Esophagus muscularis mucosa (tissue), 4 donors: ENCODE results near the gene DNAH17. TPM values are rescaled to one million over a fixed set of nuclear protein-coding genes. Genes with fewer than 3 reads are reported as not detected.

Experiments used
- DNase-seq: peaks from one replicate; pipeline ENCODE4 v3.0.0-alpha.2; 2017; ENCODE audit errors: extremely low spot score
- H3K27ac ChIP-seq, 4 donors: fragments of 200-600 bp; sonication (generic); replicated peaks in 1 of 4; 1 replicate in 3 of 4; 2 replicates in 1 of 4; pipeline ENCODE4 v1.5.1; 2016 to 2019; ENCODE audit warnings: mild to moderate bottlenecking in 1 of 4
- H3K27me3 ChIP-seq, 4 donors: fragments of 200-600 bp; sonication (generic); one replicate each; pipeline versions ENCODE4 v1.5.1 to v1.6.0; 2016 to 2019
- H3K36me3 ChIP-seq, 4 donors: fragments of 200-600 bp; sonication (generic); one replicate each; pipeline ENCODE4 v1.5.1; 2016 to 2019
- H3K4me1 ChIP-seq, 4 donors: fragments of 200-600 bp; sonication (generic); one replicate each; pipeline ENCODE4 v1.5.1; 2016 to 2019
- H3K4me3 ChIP-seq, 4 donors: fragments of 200-600 bp; sonication (generic); 1 replicate in 2 of 4; 2 replicates in 2 of 4; pipeline ENCODE4 v1.5.1; 2016 to 2019; ENCODE audit warnings: mild to moderate bottlenecking in 4 of 4, moderate library complexity in 1 of 4
- H3K9me3 ChIP-seq, 4 donors: fragments of 200-600 bp; sonication (generic); 1 replicate in 3 of 4; 2 replicates in 1 of 4; pipeline ENCODE4 v1.5.1; 2016 to 2019
- EP300 ChIP-seq: sonication (generic); formaldehyde crosslinking; IDR thresholded peaks from one replicate; pipeline ENCODE4 v1.6.1; 2017; ENCODE audit warnings: antibody characterized with exemption
- POLR2A ChIP-seq: fragments of 450-650 bp; IDR thresholded peaks from one replicate; pipeline ENCODE4 v1.6.1; 2017; ENCODE audit warnings: antibody characterized with exemption, moderate library complexity, mild to moderate bottlenecking, low read depth
- POLR2AphosphoS5 ChIP-seq, 2 donors: sonication (generic); formaldehyde crosslinking; IDR thresholded peaks; one replicate each; pipeline ENCODE4 v1.6.1; 2017; ENCODE audit warnings: antibody characterized with exemption in 2 of 2
- WGBS: methylation state at CpG from one replicate; pipeline ENCODE4 v1.1.5; 2018; 5-methylcytosine and 5-hydroxymethylcytosine counted together
- intact Hi-C: fragments of 100-400 bp; cut with DNase I; formaldehyde crosslinking; loops from one replicate; pipeline ENCODE4 v1.15.1; 2023
- total RNA-seq, 4 donors: library from RNA; depleted of rRNA; stranded (reverse); fragments of >200 nt; gene quantifications; one replicate each; pipeline versions ENCODE4 v1.1.0 to v1.2.1, GENCODE V29; 2016
- TF ChIP-seq, protein P1 (sequence below), 3 experiments: fragments of 200-600 bp in 2 of 3; fragments of 450-650 bp in 1 of 3; sonication (generic) in 2 of 3; IDR thresholded peaks; one replicate each; pipeline ENCODE4 v1.5.1; 2017 to 2019; ENCODE audit warnings: antibody characterized with exemption in 3 of 3, mild to moderate bottlenecking in 2 of 3, moderate library complexity in 1 of 3

Gene DNAH17
- total RNA-seq, 4 donors from 2014 or later: not detected

DNA sequence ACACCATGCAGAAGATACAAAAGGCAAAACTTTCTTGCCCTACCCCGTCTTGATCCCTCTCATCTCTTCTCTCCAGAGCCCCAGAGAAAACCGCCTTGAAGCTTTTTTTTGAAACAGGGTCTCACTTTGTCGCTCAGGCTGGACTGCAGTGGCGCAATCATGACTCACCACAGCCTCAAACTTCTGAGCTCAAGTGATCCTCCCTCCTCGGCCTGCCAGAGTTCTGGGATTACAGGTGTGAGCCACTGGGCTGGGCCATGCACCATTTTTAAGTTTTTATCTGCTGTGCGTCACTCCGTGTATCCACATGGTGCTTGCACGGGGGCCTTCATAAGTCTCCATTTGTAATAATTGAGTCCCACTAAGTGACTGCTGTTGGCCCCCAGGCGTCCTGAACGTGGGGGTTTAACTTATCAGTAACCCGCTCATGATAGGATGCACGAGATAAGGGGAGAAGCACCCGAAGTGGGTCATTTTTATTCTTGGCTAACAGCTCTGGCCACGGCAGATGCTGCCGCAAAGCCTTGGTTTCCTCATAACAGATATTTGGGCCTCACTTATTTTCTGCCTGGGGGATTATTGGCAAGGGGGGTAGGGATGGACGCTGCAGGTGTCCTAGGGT, 8.6 kb downstream of the DNAH17 start:
- intact Hi-C loops: no loop called here
- TF ChIP-seq, protein P1, sequence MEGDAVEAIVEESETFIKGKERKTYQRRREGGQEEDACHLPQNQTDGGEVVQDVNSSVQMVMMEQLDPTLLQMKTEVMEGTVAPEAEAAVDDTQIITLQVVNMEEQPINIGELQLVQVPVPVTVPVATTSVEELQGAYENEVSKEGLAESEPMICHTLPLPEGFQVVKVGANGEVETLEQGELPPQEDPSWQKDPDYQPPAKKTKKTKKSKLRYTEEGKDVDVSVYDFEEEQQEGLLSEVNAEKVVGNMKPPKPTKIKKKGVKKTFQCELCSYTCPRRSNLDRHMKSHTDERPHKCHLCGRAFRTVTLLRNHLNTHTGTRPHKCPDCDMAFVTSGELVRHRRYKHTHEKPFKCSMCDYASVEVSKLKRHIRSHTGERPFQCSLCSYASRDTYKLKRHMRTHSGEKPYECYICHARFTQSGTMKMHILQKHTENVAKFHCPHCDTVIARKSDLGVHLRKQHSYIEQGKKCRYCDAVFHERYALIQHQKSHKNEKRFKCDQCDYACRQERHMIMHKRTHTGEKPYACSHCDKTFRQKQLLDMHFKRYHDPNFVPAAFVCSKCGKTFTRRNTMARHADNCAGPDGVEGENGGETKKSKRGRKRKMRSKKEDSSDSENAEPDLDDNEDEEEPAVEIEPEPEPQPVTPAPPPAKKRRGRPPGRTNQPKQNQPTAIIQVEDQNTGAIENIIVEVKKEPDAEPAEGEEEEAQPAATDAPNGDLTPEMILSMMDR (IDR thresholded peaks at IDR 0.05): no peak
- no peak for TF ChIP-seq POLR2AphosphoS5 (IDR thresholded peaks at IDR 0.05)
- no peak for TF ChIP-seq POLR2A
- no peak for TF ChIP-seq EP300
- H3K27me3 ChIP-seq: peaks cover 0 to 4% (median 0%) of the 10 kb centered on the region in 4 donors

GRCh38 chr17:78567991-78568390, 9.2 kb downstream of the DNAH17 start:
- H3K9me3 ChIP-seq: no peaks in the 10 kb centered on the region
- intact Hi-C loops: no loop called here
- TF ChIP-seq POLR2AphosphoS5 (IDR thresholded peaks at IDR 0.05) (no peak), EP300 (no peak), POLR2A (no peak)
- TF ChIP-seq, protein P1 (IDR thresholded peaks at IDR 0.05): no peak
- no peak overlapping the region for H3K4me3 ChIP-seq
- H3K36me3 ChIP-seq: no peaks in the 10 kb centered on the region
- no peak for DNase-seq
- peaks cover 0 to 4% (median 0%) of the 10 kb centered on the region in 4 donors for H3K27me3 ChIP-seq
- WGBS: 97% methylated on average over 6 of the region's 11 CpGs
- peaks cover 0 to under 1% (median 0%) of the 10 kb centered on the region in 4 donors for H3K4me1 ChIP-seq
- H3K27ac ChIP-seq: no peak overlapping the region

More for the DNA sequence above, 8.6 kb downstream of the DNAH17 start:
- no peak overlapping the region for H3K27ac ChIP-seq
- no peaks in the 10 kb centered on the region for H3K4me1 ChIP-seq
- H3K9me3 ChIP-seq: no peaks in the 10 kb centered on the region
- no peak overlapping the region for H3K4me3 ChIP-seq
- WGBS: 93% methylated on average over 16 of the region's 16 CpGs
- H3K36me3 ChIP-seq: no peaks in the 10 kb centered on the region
- DNase-seq: no peak

GRCh38 chr17:78566947-78567346, 10.2 kb downstream of the DNAH17 start:
- 94% methylated on average over 9 of the region's 10 CpGs for WGBS
- Histone ChIP-seq H3K27me3 (peaks cover 0 to 4% (median 0%) of the 10 kb centered on the region in 4 donors), H3K36me3 (no peaks in the 10 kb centered on the region), H3K4me1 (peaks cover 0 to 5% (median 0%) of the 10 kb centered on the region in 4 donors), H3K9me3 (no peaks in the 10 kb centered on the region), H3K27ac (no peak overlapping the region), H3K4me3 (no peak overlapping the region)
- no peak for DNase-seq
- TF ChIP-seq POLR2A (no peak), POLR2AphosphoS5 (IDR thresholded peaks at IDR 0.05) (no peak), EP300 (no peak)
- TF ChIP-seq, protein P1 (IDR thresholded peaks at IDR 0.05): no peak
- intact Hi-C loops: no loop called here

GRCh38 chr17:78563189-78564145, 13.7 kb downstream of the DNAH17 start:
- H3K27ac ChIP-seq: peak overlapping the region in 2 of 4 donors; percentile 32 to 44
- H3K4me3 ChIP-seq: no peak overlapping the region
- H3K27me3 ChIP-seq: peaks cover 0 to 15% (median 0%) of the 10 kb centered on the region in 4 donors
- WGBS: 76% methylated on average over 22 of the region's 22 CpGs
- intact Hi-C loops: no loop called here
- TF ChIP-seq POLR2A: no peak
- TF ChIP-seq EP300: no peak
- TF ChIP-seq POLR2AphosphoS5 (IDR thresholded peaks at IDR 0.05): no peak
- TF ChIP-seq, protein P1 (IDR thresholded peaks at IDR 0.05): no peak
- DNase-seq: no peak
- no peaks in the 10 kb centered on the region for H3K36me3 ChIP-seq
- no peaks in the 10 kb centered on the region for H3K9me3 ChIP-seq
- H3K4me1 ChIP-seq: peaks cover 0 to 5% (median 0%) of the 10 kb centered on the region in 4 donors
